ENCODE data around the gene ZNF664.

Gene ZNF664

DNA sequence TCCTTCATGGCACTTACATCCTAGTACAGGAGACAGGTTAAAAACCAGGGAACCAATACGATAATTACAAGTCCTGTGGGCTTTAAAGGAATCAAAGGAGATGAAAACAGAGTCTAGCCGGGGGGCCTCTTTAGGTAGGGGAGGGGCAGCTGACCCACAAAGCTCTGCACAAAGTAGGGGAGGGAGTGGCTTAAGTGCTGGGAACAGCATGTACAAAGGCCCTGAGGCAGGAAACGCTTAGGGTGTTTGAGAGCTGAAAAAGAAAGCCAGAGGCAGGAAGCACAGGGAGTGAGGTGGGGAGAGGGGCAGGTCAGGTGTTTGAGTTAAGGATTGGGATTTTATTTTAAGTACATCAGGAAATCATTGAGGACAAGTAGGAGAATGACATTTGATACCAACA, 37.7 kb downstream of the ZNF664 start:
- DNase-seq (ENCODE audit: low read depth): no peak

DNA sequence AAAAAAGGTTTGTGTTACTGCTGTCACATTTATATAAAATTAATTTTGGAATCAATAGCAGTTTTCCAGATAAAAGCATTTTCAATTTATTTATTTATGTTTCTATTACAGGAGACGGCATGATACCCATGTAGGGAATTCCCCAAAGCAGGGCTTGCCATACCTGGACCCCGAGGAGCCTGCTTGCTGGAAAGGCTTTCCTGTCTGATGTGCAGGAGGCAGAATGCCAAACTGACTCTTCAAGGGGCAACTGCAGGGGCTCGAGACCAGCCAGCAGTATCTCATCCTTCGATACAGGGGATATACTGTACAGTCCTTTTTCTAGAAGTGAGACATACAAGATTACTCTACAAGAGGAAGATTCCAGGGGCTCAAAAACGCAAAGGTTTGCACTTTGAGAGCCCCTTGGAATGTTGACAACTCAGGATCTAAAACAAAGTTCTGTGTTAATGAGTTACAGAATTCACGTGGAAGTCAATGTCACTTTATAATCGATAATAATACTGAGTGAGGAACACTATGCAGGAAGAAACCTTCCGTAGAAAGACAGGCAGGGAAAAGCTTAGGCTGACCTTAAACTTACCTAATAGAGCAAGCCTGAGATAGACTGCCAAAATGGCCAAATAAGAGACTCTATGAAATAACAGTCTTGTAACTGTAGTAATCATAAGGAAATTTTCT, 38.6 kb downstream of the ZNF664 start:
- DNase-seq (ENCODE audit: low read depth): no peak

DNA sequence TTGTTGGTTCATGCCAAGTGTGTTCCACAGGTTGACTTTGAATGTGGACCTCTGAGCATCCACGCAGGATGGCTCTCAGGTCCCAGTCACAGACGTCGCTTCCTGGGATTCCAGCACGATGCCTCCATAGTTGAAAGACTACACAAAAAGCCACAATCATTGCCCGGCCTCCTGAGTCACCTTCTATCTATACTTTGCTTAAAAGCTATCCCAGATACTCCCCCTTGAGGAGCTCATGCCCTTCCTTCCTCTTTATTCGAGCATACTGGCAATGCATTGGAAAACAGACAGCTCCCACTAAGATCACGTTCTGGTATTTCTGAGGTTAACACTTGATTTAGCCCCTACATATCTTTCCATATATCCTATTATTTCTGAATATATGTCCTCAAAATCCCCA, 40.1 kb downstream of the ZNF664 start:
- DNase-seq (ENCODE audit: low read depth): no peak

DNA sequence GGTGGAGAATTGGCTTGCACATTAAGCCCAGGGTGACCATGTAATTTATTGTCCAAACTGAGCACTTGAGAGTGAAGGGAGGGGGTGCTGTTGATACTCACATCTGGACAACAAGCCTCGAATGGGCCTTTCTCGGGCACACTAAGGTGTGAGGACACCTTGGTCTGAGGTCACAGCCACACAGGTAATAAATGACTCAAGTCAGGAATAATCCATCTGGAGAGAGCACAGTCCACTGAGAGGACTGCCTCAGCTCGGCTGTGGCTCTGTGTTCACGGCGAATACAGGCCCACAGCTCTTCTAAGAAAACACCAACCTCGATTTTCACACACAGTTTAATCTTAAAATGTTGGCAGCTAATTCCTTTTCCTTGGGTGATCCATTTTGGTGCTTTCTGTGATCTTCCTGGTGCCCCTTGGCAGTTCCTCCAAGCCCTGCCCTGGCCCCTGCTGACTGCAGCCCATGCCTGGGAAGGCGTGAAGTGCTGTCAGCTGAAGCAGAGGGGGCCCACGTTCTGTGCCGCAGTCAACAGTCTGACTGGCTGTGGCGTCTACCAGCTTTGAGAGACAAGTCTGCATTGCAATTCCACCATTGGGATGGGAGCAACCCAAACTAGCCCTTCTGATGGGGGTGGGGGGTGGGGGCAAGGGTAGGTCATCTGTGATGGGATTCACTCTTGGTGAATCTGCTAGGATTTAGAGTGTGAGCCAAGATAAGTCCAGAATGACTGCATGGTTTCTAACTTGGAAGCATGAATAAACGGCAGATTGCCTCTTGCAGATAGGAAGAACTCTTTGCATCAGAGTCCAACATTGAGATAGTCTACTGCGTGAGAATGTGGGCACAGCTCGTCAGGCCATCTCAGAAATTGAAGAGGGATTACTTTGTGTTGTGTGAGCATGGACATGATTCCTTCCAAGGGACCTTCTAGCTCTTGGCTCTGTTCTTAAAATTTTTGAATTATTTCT, 42.8 kb downstream of the ZNF664 start:
- DNase-seq (ENCODE audit: low read depth): no peak

DNA sequence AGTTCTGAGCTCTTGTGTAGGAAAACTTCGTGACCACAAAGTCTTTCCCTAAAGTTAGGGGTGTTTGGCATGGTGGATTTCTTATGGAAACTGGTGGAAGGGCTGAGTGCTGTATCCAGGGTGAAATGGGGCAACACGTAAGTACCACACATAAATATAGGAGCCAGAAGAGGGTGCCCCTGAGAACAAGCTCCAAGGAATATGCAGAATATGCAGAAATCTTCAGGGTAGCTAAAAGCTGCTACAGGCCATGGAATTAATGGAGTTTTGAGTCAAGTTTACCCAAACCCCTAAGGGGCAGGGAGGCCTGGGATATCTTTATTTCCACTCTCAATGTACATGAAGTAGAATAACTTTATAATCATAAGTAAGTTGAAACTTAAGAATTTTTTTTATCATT, 44.0 kb downstream of the ZNF664 start:
- no peak for DNase-seq (ENCODE audit: low read depth)

DNA sequence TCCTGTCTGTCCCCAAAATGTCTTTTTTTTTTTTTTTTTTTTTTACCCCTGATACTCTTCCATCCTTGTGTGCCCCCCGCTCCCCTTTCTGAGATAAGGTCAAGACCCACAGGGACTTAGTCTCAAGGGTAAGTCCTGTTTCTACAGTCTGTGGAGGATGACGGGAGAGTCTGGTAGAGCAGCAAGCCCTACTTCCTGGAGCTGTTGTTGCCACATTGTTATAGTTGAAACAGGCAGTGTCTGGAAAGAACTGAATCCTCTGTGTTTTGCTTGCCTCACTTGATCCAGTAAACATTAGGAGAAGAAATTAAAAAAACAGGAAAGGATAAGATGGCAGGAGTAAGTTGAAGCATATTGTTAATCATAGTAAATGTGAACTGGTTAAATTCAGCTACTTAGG, 45.5 kb downstream of the ZNF664 start:
- no peak for DNase-seq (ENCODE audit: low read depth)

DNA sequence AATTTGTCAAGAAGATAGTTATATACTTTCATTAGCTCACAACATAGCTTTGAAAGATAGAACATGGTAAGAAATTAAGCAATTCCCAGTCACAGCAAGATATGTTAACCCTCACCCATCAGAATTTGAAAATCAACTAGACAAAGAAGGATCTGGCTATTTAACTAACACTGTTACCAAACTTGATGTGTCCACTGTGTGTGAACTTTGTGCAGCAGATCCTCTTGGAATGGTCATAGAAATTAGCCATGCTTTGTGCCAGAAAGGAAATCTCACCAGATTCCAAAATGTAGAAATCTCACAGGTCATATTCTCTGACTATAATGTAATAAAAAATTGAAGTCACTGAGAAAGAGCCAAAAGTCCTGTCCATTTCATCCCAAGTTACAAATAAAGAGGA, 46.1 kb downstream of the ZNF664 start:
- no peak for DNase-seq (ENCODE audit: low read depth)

DNA sequence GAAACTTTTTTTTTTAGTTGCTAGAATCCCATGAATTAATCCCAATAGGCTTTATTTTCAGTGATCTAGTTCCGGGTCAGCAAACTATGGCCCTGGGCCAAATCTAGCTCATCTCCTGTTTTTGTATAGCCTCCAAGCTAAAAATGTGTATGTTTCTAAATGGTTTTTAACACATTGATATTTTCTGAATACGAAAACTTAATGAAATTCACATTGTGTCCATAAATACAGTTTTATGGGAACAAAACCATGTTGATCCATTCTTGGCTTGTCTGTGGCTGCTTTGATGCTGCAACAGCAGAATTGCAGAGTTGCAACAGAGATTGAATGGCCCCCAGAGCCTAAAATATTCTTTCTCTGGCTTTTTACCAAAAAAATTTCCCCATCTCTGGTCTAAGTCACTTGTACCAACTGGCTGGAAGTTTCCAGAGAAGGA, 47.5 kb downstream of the ZNF664 start:
- no peak for DNase-seq (ENCODE audit: low read depth)

DNA sequence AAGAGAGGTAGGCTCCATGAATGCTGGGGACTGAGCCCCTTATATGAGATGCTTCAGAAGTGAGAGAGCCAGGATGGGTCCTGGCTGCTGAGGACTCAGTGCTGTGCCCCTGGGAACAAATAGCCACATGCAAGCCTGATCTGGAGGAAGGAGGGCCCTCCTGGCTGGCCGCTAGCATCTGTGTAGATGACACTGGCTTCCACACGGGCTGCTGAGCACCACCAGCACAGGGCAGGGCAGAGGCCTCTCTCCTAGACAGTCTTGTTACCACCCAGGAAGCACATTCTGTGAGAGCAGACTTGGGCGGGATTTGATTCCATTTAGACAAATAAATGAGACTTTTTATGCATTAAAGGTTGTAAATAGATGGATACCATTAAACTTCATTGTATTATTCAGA, 48.0 kb downstream of the ZNF664 start:
- DNase-seq (ENCODE audit: low read depth): no peak

DNA sequence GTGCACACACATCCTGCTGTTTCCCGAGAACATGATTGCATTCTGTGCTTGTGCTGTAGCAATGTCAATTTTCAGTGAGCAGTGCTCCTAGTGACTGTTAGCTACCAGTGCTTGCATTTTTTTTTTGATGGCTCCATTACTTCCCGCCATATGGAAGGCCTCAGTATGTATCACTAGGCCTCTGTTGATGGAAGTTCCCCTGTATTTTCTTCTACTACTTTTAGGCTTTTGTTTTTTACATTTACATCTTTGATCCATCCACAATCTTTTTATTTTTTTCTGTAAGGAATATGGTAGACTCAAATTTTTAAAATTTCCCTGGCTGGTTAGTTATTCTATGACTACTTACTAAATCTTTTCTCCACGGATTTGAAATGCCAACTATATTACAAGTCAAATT, 49.1 kb downstream of the ZNF664 start:
- no peak for DNase-seq (ENCODE audit: low read depth)

DNA sequence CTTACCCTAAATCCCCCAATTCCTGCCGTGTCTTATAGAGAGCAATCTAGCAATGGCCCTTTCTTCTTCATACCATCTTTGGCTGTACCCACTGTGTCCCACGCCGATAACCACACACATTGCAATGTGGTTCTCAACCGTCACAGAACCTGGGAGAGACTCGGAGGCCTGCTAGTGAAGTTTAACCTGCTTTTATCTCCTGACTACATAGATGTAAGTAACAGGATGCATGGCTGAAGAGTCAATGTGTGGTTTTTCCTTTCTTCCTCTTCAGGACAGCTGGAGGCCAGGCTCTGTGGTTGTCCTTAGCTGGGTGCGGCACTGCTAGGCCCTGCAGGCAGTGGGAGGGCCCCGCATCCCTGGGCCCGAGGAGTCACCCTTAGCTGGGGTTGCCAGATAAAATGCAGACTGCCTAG, 51.3 kb downstream of the ZNF664 start:
- DNase-seq (ENCODE audit: low read depth): no peak

DNA sequence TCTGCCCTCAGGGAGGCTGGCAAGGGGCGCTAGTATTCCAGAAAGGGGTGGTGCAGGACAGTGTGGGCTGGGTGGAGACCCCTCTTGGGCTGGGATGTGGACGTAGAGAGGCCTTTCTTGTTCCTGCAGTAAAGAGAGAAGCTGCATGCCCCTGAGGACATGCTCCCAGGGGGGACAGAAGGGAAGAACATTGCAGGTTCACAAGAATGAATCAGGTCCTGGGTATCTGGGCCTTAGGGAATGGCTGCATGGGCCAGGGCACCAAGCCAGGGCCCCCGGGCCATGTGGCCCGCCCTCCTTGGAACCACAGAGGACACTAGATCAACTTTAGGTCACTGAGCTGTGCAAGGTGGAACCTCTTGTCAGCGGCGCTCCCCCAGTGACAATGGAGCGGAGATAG, 51.8 kb downstream of the ZNF664 start:
- DNase-seq (ENCODE audit: low read depth): no peak

DNA sequence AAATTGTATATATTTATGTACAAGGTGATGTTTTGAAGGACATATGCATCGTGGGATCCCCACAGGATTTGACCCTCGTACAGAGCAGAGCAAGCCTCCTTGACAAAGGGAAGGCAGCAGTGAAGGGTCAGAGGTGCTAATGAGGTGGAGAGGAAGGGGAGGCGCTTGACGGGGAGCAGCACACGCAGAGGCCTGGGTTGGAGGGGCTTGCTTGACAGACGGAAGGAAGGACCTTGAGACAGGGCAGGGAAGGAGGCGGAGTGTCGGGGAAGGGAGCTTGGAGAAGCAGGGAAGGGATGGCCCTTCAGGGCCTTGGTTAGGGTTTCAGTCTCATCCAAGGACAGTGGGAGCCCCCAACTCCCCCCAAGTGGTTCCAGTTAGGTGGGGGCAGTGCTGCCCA, 52.6 kb downstream of the ZNF664 start:
- DNase-seq (ENCODE audit: low read depth): no peak

DNA sequence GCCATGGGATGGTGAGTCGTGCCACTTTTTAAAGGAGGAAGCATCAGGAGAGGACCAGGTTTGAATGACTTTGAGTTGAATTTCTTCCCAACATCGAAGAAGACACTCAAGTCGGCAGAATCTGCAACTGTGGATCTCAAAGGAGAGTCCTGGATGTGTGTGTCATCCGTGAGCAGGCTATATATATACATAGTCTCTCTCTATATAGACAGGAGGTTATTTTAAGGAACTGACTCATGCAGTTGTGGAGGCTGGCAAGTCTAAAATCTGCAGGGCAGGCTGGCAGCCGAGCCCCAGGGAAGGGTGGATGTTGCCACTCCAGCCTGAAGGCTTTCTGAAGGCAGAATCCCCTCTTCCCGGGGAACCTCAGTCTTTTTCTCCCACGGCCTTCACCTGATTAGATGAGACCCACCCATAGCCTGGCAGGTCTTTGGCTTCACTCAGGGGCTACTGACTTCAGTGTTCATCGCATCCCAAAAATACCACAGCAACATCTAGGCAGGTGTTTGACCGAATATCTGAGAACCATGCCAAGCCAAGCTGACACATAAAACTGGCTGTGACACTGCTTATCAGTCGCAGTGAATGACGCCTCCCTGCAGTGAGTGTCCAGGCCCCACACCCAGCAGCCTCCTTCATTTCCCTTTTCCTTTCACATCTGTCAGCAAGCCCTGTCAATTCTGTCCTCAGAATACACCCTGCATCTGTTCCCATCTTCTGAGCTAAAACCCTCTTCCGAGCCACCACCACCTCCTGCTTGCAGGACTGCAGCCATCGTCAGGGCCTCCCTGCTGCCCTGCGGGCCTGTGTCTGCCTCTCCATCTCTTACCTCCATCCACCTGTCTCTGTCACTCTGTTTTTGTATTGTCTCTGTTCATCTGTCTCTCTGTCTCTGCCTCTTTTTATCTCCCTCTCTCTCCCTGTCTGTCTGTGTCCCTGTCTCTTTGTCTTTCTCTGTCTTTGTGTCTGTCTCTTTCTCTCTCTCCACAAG, 54.0 kb downstream of the ZNF664 start:
- DNase-seq (ENCODE audit: low read depth): no peak

DNA sequence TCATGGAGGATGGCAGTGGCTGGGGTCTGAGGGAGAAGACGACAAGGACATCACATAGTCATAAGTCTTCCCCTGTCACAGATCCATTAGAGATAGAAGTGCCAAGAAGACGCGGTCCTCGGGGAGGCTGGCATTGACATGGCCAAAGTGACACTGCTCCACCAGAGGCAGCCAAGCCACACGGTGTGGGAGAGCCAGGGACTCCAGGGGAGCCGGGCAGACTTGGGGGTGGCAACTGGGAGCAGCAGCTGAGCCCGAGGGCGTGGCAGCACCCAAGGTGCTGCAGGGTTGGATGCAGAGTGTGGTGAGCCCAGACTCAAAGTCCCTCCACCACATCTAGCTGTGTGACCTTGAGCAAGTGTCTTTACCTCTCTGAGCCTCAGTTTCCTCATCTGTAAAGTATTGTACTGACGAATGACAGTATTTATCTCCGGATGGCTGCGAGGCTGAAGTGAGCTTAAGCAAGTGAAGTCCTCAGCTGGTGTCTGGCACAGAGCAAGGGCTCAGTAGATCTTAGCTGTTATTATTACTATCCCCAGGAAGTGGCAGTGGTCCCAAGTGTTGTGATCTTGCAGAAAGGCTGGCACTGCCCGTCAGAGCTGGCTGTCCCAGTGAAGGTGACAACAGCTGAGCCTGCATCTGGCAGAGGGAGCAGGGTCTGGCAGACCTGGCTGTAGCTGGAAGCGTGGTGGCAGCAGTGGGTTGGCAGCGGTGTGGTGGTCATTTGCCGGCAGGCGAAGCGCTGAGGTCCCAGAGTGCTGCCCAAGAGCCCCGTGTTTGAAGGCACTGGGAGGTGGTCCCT, 54.9 kb downstream of the ZNF664 start:
- no peak for DNase-seq (ENCODE audit: low read depth)

DNA sequence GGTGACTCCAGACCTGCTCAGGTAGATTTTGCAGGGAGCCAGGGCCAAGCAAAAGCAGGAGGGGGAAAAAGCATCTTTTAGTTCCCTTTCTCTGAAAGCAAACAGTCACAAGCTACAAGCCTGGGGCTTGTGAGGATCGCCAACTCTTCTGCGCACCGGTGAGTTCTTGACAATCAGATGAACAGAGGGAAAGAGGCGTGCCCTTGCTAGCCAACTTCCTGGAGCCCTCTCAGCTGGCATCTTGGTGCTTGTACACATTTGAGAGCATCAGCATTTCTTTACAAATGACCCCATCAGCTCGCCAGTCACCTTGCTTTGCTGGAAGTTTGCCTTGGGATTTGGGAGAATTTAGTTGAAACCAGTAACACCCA, 55.5 kb downstream of the ZNF664 start:
- DNase-seq (ENCODE audit: low read depth): no peak

DNA sequence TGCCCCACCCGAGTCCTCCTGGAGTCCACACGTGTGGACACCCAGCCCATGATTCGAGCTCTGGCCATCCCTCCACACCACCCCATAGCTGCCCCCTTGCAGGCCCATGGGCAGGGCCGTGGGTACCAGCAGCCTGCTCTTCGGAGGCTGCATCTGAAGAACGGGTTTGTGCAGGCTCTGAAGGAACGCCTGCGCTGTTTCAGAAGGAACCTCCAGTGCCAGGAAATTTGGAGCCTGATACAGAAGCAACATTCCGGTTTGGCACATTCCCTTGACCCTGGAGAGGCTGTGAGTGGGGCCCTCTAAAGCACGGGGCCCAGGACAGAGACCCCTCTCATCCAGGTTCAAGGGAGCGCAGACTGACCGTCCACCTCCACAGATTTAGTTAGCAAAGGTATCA, 57.0 kb downstream of the ZNF664 start:
- no peak for DNase-seq (ENCODE audit: low read depth)

DNA sequence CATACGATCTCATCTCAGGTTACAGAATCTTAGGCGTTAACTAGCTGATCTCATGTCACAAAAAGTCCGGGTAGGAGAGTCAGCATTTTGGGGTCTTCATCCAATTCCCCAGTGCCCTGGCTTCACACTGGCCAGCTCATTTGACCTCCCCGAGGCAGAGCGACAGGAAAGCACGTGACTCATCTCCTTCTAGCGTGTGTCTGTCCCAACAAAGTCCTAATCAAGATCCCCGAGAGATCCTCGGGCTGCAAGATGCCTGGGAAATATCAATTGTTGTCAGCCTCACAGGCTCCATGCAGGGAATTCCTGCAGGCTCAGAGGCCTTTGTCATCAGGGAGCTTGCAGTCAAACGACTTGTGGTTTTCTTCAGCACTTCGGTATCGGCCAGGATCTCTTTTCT, 57.5 kb downstream of the ZNF664 start:
- DNase-seq (ENCODE audit: low read depth): no peak

DNA sequence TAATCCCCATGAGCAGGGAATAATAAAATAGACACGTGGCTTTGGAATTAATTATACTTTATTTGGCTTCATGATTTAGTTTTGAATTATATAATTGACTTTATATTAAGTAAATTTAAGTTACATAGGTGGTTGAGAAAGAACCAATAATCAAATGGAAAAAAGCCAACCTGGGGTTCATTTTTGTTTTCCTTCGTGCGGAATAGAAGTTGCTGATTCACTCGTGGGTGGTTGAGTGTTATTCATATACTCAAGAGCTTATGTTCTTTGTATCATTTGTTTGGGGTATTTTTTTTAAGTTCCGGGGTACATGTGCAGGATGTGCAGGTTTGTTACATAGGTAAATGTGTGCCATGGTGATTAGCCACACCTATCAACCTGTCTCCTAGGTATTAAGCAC, 58.0 kb downstream of the ZNF664 start:
- no peak for DNase-seq (ENCODE audit: low read depth)

DNA sequence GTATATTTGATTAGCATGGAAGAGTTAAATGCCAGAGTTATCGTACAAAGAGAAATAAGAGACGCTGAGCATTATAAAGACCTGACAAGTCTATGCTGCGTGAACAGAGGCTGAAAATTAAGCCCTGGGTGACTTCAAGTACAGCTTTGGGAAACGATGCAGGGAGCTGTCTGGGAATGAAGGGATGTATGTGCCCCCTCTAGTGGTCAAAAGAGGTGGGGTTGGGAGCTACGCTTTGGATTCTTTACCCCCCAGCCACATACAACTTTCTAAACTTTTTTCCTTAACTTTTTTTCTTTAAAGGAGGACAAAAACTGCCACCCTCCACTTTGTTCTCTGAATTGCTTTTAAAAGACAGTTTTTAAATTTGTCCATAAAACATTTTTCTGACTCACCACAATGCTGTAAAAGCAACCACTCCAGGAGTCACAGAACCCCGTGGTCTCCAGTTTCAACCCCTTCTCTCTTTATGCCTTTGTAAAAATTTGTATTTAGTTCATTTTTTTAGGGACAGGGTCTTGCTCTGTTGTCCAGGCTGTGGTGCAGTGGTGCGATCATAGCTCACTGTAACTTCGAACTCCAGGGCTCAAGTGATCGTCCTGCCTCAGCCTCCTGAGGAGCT, 59.4 kb downstream of the ZNF664 start:
- no peak for DNase-seq (ENCODE audit: low read depth)

DNA sequence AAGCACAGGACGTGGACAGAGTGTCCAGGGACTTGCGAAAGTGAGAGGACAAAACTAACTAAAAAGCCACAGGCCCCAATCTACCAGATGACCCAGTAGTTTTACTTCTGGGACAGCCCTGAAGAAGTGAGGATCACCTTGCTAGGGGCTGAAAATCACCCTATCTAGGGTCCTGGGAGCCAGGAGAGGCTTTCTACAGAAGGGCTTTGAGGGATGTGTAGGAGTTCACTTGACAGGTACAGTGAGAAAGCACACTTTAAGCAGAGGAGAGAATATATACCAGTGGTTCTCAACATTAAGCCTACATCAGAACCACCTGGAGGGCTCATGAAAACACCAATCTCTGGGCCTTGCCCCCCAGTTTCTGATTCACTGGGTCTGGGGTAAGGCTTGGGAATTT, 60.8 kb downstream of the ZNF664 start:
- DNase-seq (ENCODE audit: low read depth): no peak

Measured in activated T-helper 1 cell treated with Interleukin-2 at 50 U/mL for 16 hours (primary cell).